GM04503 (cell line): ENCODE measurements around the gene RYK.
A peak's percentile ranks its signal among the peaks of the same experiment; 100 is the strongest.
"Not testable (repeated sequence)": the region's sequence is repeated elsewhere in the genome, so short reads cannot be mapped to it uniquely, and the experiment has no call there.

Experiments
- DNase-seq: peaks from one replicate; pipeline ENCODE4 v3.0.0-alpha.2; 2012; ENCODE audit warnings: low read depth

The RYK gene

DNA sequence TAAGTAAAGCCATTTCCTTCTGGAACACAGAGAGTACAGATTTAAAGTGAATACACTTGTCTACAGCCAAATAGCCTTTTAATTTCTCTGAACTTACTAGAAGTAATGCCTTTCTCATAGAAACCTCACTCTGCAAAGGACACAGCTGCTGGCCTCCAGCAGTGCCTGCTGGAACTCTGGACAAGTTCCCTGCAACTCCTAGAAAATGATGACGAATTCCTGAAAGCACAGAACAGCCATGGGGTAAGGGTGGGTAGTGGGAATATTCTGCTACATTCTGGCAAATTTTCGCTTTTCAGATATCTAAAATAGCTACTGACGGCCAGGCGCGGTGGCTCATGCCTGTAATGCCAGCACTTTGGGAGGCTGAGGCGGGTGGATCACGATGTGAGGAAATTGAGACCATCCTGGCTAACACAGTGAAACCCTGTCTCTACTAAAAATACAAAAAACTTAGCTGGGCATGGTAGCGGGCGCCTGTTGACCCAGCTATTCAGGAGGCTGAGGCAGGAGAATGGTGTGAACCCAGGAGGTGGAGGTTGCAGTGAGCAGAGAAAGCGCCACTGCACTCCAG, 34.4 kb downstream of the RYK start:
- DNase-seq: no peak

- no peak for DNase-seq
These were observed 36.4 kb downstream of the RYK start for GRCh38 chr3:134214239-134214638.

DNA sequence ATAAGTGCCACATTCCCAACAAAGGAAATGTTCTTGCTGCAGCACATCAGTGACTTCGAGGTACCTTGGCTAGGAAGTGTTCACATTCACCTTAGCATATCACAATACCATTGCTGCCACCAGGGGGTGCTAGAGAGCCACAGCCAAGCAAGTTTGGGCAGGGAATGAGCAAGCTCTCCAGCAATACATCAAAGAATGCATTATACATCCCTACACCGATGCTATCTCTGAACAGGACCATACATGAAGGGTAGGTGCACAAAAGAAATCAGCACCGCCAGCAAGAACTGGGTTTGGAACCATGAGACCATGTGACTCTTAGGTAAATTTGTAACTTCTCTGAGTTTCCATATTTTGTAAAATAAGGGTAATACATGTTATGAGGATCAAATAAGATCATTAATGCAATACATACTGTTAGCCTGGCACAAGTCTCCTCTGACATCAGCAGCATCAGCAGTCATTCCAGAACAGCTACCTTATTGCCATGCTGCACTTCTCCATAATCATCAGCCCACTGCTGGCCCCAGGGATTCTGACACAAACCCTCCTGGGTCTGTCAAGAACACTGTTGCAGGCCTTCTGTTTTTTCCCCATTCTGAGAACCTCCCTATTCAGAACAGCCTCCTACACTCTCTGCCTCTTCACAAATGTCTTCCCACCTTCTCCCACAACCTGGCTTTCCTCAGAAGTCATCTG, 37.5 kb downstream of the RYK start:
- no peak for DNase-seq

DNA sequence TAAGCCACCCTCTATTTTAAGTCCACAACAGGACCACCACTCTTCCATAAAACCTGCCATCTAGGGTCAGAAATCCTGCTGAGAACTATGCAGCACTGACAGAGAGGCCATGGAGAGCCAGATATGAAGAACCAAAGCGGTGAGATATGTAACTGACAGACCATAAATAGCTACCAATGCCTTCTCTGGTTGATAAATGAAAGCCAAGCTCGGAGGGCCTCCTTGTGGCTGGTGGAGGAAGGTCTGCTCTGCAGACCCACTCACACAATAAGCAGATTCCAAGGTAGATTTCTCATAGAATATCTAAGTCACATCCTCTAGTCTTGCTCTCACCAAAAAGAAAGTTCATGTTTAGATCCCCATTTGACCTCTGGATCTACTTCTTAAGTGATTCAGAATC, 38.9 kb downstream of the RYK start:
- DNase-seq: no peak

- no peak for DNase-seq
These were observed 45.2 kb downstream of the RYK start for GRCh38 chr3:134205451-134205850.

DNA sequence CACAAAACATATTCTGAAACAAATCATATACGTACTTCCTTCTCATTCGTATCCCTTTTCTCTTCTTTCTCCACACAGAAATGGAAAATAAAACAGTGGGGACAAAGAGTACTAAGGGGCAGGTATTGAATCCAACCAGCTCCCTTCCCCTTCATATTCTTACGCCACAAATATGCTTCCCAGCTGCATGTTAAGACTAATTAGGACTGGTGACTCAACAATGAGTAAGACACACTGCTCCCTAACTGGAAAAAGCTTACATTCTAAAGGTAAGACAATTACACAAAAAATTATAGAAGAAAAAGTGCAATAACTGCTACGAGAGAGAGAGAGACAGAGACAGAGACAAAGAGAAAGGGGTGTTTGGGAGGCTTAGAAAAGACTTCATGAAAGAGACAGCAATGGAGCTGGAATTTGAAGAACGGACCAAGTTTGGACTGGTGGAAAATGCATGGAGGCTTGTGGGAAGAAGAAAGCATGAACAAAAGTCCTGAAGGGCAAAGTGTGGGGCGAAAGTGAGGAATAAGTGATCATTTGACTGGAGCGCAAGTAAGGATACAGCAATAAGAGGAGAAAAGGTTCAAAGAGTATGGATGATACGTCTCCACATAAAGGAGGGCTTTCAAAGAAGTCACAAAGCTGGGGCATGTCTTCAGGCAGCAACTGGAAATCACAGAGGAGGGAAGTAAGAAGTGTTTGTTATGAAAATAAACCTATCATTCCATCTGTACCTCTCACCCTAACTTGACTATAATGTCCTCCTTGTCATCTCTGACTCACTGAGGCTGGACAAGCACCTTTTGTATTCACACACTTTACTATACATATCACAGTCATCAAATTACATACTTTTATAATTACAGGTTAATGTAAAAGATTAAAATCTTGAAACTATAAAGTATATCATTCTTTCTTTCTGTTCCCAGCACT, 49.2 kb downstream of the RYK start:
- peak; percentile 62 for DNase-seq

- DNase-seq: not testable (repeated sequence)
These were observed 50.8 kb downstream of the RYK start for GRCh38 chr3:134199880-134200279.

DNA sequence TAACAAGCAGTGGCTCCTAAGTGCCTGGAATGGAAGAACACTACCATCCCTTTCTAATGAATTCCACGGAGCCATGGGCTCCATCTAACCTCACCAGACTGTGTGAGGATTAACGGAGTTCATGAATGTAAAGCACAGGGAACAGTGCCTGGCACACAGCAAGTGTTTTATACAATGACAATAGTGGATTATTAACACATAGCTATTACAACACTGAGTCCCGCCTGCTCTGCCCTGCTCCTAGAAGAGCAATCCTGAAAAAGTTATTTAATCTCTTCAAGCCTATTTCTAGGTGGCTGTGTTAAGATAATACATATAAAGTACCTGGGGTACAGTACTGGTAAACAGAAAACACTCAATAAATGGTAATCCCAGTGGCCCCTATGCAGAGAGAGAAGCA, 51.4 kb downstream of the RYK start:
- no peak for DNase-seq

DNA sequence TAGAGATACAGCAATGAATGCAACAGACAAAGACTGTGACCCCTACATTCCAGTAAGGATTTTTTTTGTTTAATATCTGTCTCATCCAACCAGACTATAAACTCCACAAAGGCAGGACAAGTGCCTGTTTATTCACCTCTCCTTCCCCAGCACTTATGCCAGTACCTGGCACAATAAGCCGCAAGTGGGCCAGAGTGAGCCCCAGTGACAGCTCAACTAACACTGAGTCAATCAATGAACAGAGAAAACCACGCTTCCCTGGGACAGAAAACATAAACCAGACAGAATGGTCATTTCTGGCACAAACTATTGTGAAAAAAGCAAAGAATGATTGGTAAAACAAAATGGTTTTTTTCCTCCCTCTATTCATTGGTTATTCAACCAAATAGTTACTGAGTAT, 52.2 kb downstream of the RYK start:
- no peak for DNase-seq

DNA sequence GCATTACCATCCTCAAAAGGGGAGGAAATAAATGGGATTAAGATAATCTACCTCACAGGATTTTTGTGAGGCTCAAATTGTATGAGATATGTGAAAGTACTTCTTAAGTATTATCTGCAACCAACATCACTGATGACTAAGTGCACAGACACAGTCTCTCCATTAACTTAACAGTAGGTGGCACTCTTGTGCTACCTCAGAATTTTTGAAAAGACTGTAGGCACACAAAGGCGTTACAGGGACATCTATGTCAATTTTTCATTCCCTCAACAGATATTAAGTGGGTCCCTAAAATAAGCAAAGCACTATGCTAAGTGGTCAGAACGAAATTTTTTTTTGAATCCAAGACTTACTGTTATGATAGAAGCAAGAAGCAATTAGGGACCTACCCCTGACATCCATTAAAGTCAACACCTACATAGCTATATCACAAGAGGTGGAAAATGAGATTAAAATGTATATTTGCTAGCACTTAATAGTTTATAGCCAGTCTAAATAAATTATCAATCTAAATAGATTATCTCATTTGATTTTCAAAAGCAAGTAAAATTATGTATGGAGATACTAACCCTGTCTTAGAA, 52.9 kb downstream of the RYK start:
- DNase-seq: no peak

DNA sequence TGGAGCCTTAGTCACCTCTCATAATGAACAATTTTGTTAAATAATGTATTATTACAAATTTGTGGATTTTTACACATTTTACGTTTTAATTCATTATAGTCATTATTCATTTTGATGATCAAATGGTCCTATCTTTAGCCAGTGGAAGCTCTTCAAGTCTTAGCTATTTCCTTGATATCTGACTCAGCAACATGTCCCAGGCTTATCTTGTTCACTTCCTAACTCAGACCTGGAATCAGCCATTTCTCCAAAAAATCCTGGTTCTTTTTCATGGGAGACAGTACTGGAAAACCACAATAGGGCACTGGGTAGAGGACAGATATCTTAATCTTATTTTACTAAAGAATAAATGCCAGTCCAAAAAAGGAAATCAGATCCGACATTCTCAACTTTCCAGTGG, 56.4 kb downstream of the RYK start:
- no peak for DNase-seq

GRCh38 chr3:134190250-134190649, 60.4 kb downstream of the RYK start:
- no peak for DNase-seq

DNA sequence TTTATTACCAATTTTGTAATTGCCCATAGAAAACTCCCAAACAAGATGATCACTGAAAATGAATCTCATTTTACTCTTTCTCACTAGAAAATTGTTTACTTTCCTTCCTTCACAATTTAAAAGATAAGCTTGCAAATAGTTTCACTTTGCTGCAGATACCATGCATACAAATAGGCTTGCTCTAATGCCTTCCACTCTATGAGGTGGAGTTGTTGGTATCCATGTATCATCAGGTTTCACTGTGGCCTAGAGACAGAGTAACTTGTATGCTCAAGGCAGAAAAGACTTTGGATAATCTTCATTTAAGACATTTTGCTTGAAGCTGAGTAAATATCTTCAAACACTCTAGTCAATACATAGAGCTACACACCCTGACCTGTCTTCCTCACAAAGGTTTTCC, 60.8 kb downstream of the RYK start:
- DNase-seq: no peak

- no peak for DNase-seq
These were observed 64.3 kb downstream of the RYK start for GRCh38 chr3:134186391-134186790.

- DNase-seq: no peak
These were observed 69.9 kb downstream of the RYK start for GRCh38 chr3:134180761-134181160.

DNA sequence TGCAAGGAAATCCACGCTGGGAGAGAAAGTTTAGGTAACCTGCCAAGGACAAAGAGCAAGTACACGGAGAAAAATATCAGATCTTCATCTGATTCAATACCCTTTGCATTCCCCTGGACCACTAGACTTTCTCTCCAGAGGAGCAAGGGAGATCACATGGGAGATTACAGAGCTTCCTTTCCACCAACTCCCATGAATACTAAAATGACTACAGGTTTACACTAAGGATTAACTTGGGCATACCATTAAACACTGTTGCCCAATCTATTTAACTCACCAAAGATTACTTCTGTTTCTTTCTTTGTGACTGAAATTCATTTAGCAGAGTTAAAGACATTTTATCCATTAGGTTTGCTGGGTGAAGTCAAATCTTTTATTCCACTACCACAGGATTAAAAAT, 71.2 kb downstream of the RYK start:
- DNase-seq: no peak

DNA sequence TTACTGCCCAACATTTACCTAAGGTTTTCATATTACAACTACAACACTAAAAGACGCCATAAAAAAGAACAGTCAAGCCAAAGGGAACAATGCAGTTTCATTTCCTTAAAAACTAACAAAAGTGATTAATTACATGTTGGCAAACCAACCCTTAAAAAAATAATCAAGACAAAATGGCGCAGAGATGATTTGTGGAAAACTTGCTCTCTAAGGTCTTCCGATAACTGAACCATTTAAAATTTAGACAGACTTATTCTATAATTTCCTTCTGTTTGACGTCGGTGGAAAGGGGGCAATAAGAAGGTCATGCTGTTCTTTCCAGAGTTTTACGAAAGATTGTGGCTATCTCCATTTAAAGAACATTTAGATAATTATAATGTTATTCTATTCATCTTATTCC, 87.6 kb downstream of the RYK start:
- no peak for DNase-seq

DNA sequence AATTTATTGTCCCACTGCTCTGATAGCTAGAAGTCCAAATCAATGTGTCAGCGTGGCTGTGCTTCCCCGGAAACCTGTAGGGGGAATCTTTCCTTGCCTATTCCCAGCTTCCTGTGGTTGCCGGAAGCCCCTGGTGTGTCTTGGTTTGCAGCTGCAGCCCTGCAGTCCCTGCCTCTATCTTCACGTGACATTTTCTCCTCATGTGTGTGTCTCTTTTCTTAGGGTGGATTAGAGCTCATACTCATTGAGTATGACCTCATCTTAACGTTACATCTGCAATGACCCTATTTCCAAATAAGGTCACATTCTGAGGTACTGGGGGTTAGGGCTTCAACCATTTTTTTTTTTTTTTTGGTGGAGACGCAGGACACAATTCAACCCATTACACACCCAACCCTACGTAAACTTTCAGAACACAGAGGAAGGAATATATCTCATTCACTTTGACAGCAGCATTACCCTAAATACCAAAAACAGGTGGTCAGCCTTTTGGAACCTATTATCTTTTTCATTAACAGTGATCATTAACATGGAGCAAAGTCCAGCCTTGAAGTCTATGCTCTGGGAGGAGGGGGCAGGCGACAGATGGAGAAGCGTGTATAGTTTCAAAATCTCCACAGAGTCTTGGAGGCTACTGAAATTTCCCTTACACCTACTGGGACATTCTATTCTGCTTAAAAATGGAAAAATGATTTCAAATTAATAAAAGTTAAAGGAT, 88.6 kb downstream of the RYK start:
- no peak for DNase-seq

DNA sequence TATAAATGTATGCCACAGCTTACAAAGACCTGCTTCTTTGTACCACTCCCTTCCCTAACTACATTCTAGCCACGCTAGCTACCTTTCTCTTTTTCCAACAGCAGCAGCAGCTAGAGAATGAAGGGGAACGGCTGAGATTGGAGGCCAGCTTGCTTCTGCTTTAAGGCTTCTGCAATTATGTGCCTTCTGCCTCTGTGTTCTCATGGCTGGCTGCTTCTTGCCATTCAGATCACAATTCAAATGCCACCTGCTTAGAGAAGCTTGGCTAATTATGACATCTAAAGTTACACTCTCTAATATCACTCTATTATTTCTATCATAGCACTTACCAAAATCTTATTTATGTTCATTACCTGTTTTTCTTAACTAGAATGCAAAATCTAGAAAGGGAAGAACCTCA, 95.2 kb downstream of the RYK start:
- DNase-seq: no peak

GRCh38 chr3:134153761-134154160, 96.9 kb downstream of the RYK start:
- DNase-seq: no peak

DNA sequence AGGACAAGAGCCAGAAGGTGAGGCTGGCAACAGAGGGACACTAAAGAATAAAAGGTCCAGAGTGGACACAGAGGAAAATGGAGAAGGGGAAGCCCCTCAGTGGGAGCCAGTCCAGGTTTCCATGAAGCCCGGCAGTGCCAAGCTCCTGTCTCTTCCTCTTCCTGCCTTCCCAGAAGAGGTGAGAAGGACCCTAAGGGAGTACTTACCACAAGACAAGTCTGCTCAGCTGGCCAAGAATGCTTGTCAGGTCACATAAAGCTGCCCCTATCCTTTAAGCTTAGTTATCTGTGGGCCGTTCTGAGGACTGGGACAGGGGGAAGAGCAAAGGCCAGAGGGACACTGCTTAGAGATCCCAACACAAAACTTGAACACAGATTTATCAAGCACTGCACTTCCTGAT, 100.2 kb downstream of the RYK start:
- no peak for DNase-seq

- peak; percentile 23 for DNase-seq
These were observed 101.4 kb downstream of the RYK start for GRCh38 chr3:134149286-134149685.
